H9 (cell line): ENCODE results near the gene LATS2. TPM values are rescaled to one million over a fixed set of nuclear protein-coding genes. Genes with fewer than 3 reads are reported as not detected.

Source experiments
- DNase-seq: peaks from one replicate; pipeline ENCODE4 v3.0.0-alpha.2; 2017
- H2AFZ ChIP-seq: one replicate; pipeline ENCODE4 v1.6.1; 2013; ENCODE audit warnings: mild to moderate bottlenecking, low read length, control low read depth, moderate library complexity
- H2AK5ac ChIP-seq: 2 replicates; pipeline ENCODE4 v1.6.1; 2013; ENCODE audit warnings: low read length, control low read depth, mixed read lengths; ENCODE audit not compliant: insufficient read length
- H2BK120ac ChIP-seq: one replicate; pipeline ENCODE4 v1.6.1; 2013; ENCODE audit warnings: low read depth, mild to moderate bottlenecking, low read length, control low read depth, inconsistent platforms; ENCODE audit not compliant: poor library complexity, severe bottlenecking
- H2BK12ac ChIP-seq: 2 replicates; pipeline ENCODE4 v1.6.1; 2013; ENCODE audit warnings: low read length, control low read depth, mixed read lengths, low read depth; ENCODE audit not compliant: insufficient read length
- H2BK15ac ChIP-seq: 2 replicates; pipeline ENCODE4 v1.6.1; 2013; ENCODE audit warnings: low read depth, low read length, control low read depth
- H2BK20ac ChIP-seq: one replicate; pipeline ENCODE4 v1.6.1; 2013; ENCODE audit warnings: low read depth, mild to moderate bottlenecking, low read length, control low read depth, inconsistent platforms; ENCODE audit not compliant: poor library complexity, severe bottlenecking
- H2BK5ac ChIP-seq: 2 replicates; pipeline ENCODE4 v1.6.1; 2013; ENCODE audit warnings: low read length, control low read depth, mixed read lengths; ENCODE audit not compliant: insufficient read length
- H3K14ac ChIP-seq: 2 replicates; pipeline ENCODE4 v1.6.1; 2013; ENCODE audit warnings: low read length, control low read depth; ENCODE audit not compliant: insufficient read depth
- H3K18ac ChIP-seq: 2 replicates; pipeline ENCODE4 v1.6.1; 2013; ENCODE audit warnings: low read depth, mild to moderate bottlenecking, mixed read lengths, low read length, control low read depth; ENCODE audit not compliant: insufficient read length
- H3K23ac ChIP-seq: 2 replicates; pipeline ENCODE4 v1.6.1; 2013; ENCODE audit warnings: low read length, control low read depth, mixed read lengths, low read depth; ENCODE audit not compliant: insufficient read length
- H3K23me2 ChIP-seq: 2 replicates; pipeline ENCODE4 v1.6.1; 2013; ENCODE audit warnings: low read depth, mild to moderate bottlenecking, mixed read lengths, low read length, control low read depth; ENCODE audit not compliant: insufficient read length, poor library complexity, severe bottlenecking
- H3K27ac ChIP-seq: 2 replicates; pipeline ENCODE4 v1.5.1; 2013; ENCODE audit warnings: low read length, control low read depth, mixed read lengths, low read depth; ENCODE audit not compliant: insufficient read length
- H3K27me3 ChIP-seq: 2 replicates; pipeline ENCODE4 v1.6.1; 2013; ENCODE audit warnings: low read length, control low read depth, inconsistent platforms; ENCODE audit not compliant: insufficient read depth
- H3K4ac ChIP-seq: 2 replicates; pipeline ENCODE4 v1.6.1; 2013; ENCODE audit warnings: low read depth, mild to moderate bottlenecking, control low read depth, inconsistent platforms, low read length, moderate library complexity
- H3K4me1 ChIP-seq: 2 replicates; pipeline ENCODE4 v1.6.1; 2013; ENCODE audit warnings: low read length, control low read depth, inconsistent platforms; ENCODE audit not compliant: insufficient read depth
- H3K4me2 ChIP-seq: 2 replicates; pipeline ENCODE4 v1.6.1; 2013; ENCODE audit warnings: low read length, control low read depth, mixed read lengths; ENCODE audit not compliant: insufficient read length, insufficient read depth
- H3K56ac ChIP-seq: 2 replicates; pipeline ENCODE4 v1.6.1; 2013; ENCODE audit warnings: low read depth, mild to moderate bottlenecking, mixed read lengths, low read length, control low read depth; ENCODE audit not compliant: insufficient read length
- H3K79me1 ChIP-seq: 2 replicates; pipeline ENCODE4 v1.6.1; 2013; ENCODE audit warnings: low read depth, mild to moderate bottlenecking, moderate library complexity, low read length, control low read depth, inconsistent platforms; ENCODE audit not compliant: insufficient read depth, poor library complexity, severe bottlenecking
- H3K79me2 ChIP-seq: 2 replicates; pipeline ENCODE4 v1.6.1; 2013; ENCODE audit warnings: low read length, control low read depth, inconsistent platforms; ENCODE audit not compliant: insufficient read depth
- H3K9ac ChIP-seq: 2 replicates; pipeline ENCODE4 v1.6.1; 2013; ENCODE audit warnings: low read length, control low read depth, mixed read lengths; ENCODE audit not compliant: insufficient read length; ENCODE audit errors: extremely low read depth
- H3K9me3 ChIP-seq: one replicate; pipeline ENCODE4 v1.6.1; 2013; ENCODE audit warnings: low read depth, low read length, inconsistent platforms; ENCODE audit not compliant: control insufficient read depth
- H3T11ph ChIP-seq: one replicate; pipeline ENCODE4 v1.6.1; 2013; ENCODE audit warnings: mild to moderate bottlenecking, low read length, control low read depth, inconsistent platforms
- H4K20me1 ChIP-seq: one replicate; pipeline ENCODE4 v1.6.1; 2013; ENCODE audit not compliant: control insufficient read depth, insufficient read length, insufficient read depth
- H4K5ac ChIP-seq: 2 replicates; pipeline ENCODE4 v1.6.1; 2013; ENCODE audit warnings: low read depth, mild to moderate bottlenecking, mixed read lengths, low read length, control low read depth; ENCODE audit not compliant: insufficient read length
- H4K8ac ChIP-seq: replicated peaks from 2 replicates; pipeline ENCODE4 v1.6.1; 2013; ENCODE audit warnings: low read length, control low read depth, mixed read lengths, low read depth; ENCODE audit not compliant: insufficient read length
- H4K91ac ChIP-seq: 2 replicates; pipeline ENCODE4 v1.6.1; 2013; ENCODE audit warnings: low read depth, mild to moderate bottlenecking, moderate library complexity, mixed read lengths, low read length, control low read depth; ENCODE audit not compliant: insufficient read length
- H3K27ac Mint-ChIP-seq, 3 experiments: 2 replicates in 2 of 3; 3 replicates in 1 of 3; pipeline ENCODE4 v1.8.0; 2020 to 2021; ENCODE audit warnings: mixed read lengths in 3 of 3, mild to moderate bottlenecking in 1 of 3, moderate library complexity in 1 of 3
- H3K27me3 Mint-ChIP-seq: 2 replicates; pipeline ENCODE4 v1.8.0; 2021; ENCODE audit warnings: low read depth, mild to moderate bottlenecking, moderate library complexity, mixed read lengths
- H3K36me3 Mint-ChIP-seq, 3 experiments: 2 replicates in 2 of 3; 3 replicates in 1 of 3; pipeline ENCODE4 v1.8.0; 2020 to 2021; ENCODE audit warnings: low read depth in 3 of 3, mixed read lengths in 3 of 3; ENCODE audit not compliant: insufficient read depth in 1 of 3
- H3K4me1 Mint-ChIP-seq, 2 experiments: 2 replicates each; pipeline ENCODE4 v1.8.0; 2020; ENCODE audit warnings: mixed read lengths in 2 of 2
- H3K4me3 Mint-ChIP-seq, 2 experiments: 2 replicates in 1 of 2; 3 replicates in 1 of 2; pipeline ENCODE4 v1.8.0; 2020 to 2021; ENCODE audit warnings: mild to moderate bottlenecking in 2 of 2, mixed read lengths in 2 of 2, moderate library complexity in 1 of 2
- H3K9me3 Mint-ChIP-seq, 2 experiments: 2 replicates in 1 of 2; 3 replicates in 1 of 2; pipeline ENCODE4 v1.8.0; 2020; ENCODE audit warnings: mild to moderate bottlenecking in 2 of 2, mixed read lengths in 2 of 2, moderate library complexity in 1 of 2
- WGBS: extraction: QIAGEN DNeasy Blood & Tissue Kit; methylation state at CpG from one replicate; pipeline ENCODE4 v1.1.7; 2013; ENCODE audit warnings: missing lambda C conversion rate, low lambda C conversion rate, mixed read lengths; ENCODE audit not compliant: insufficient read length; ENCODE audit errors: extremely low coverage; 5-methylcytosine and 5-hydroxymethylcytosine counted together
- total RNA-seq: library from RNA; stranded (reverse); gene quantifications from 2 replicates; pipeline ENCODE4 v1.2.1, GENCODE V29; 2021
- TF ChIP-seq, protein P1 (sequence below): fragments of 200-600 bp; sonication (generic); conservative IDR thresholded peaks from 3 replicates; pipeline ENCODE4 v1.8.0; 2021; ENCODE audit warnings: antibody characterized with exemption, mild to moderate bottlenecking

The LATS2 gene
- total RNA-seq, 1 experiment from 2014 or later: 20.0 TPM

- no peak overlapping the region for H3K4me3 Mint-ChIP-seq
- Histone ChIP-seq H4K8ac (no peak overlapping the region), H2BK5ac (no peak overlapping the region)
Measured at GRCh38 chr13:20955496-20955895, 105.9 kb downstream of the LATS2 start.

More at GRCh38 chr13:20955496-20955895, 105.9 kb downstream of the LATS2 start:
- peaks cover 9 to 15% of the 10 kb centered on the region in 2 experiments for H3K4me1 Mint-ChIP-seq
- Histone ChIP-seq H3K56ac (no peak overlapping the region), H3K27me3 (no peaks in the 10 kb centered on the region), H3K27ac (no peak overlapping the region), H4K5ac (no peak overlapping the region), H3T11ph (no peak overlapping the region), H2BK12ac (no peak overlapping the region), H2BK120ac (no peak overlapping the region), H3K9me3 (no peaks in the 10 kb centered on the region), H4K20me1 (no peaks in the 10 kb centered on the region), H3K23me2 (no peaks in the 10 kb centered on the region), H3K79me1 (no peaks in the 10 kb centered on the region), H3K23ac (no peak overlapping the region), H3K4ac (no peak overlapping the region), H2BK20ac (no peak overlapping the region), H3K79me2 (no peaks in the 10 kb centered on the region), H3K4me2 (no peak overlapping the region), H3K14ac (no peak overlapping the region), H2AK5ac (no peak overlapping the region), H4K91ac (no peak overlapping the region), H3K9ac (no peak overlapping the region), H2AFZ (no peak overlapping the region), H3K18ac (no peak overlapping the region), H3K4me1 (no peaks in the 10 kb centered on the region), H2BK15ac (no peak overlapping the region)
- no peaks in the 10 kb centered on the region for H3K27me3 Mint-ChIP-seq
- peaks cover 0 to 1% of the 10 kb centered on the region in 2 experiments; a peak in 3 of 5 replicates for H3K9me3 Mint-ChIP-seq
- H3K27ac Mint-ChIP-seq: no peak overlapping the region
- H3K36me3 Mint-ChIP-seq: no peaks in the 10 kb centered on the region
- TF ChIP-seq, protein P1, sequence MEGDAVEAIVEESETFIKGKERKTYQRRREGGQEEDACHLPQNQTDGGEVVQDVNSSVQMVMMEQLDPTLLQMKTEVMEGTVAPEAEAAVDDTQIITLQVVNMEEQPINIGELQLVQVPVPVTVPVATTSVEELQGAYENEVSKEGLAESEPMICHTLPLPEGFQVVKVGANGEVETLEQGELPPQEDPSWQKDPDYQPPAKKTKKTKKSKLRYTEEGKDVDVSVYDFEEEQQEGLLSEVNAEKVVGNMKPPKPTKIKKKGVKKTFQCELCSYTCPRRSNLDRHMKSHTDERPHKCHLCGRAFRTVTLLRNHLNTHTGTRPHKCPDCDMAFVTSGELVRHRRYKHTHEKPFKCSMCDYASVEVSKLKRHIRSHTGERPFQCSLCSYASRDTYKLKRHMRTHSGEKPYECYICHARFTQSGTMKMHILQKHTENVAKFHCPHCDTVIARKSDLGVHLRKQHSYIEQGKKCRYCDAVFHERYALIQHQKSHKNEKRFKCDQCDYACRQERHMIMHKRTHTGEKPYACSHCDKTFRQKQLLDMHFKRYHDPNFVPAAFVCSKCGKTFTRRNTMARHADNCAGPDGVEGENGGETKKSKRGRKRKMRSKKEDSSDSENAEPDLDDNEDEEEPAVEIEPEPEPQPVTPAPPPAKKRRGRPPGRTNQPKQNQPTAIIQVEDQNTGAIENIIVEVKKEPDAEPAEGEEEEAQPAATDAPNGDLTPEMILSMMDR: no peak
- no CpG with 5 or more reads among the region's 6 CpGs for WGBS
- DNase-seq: no peak
